H1 (cell line): Measurements from ENCODE around the gene HS6ST2. TPM values are rescaled to one million over a fixed set of nuclear protein-coding genes. Genes with fewer than 3 reads are reported as not detected.
A peak's percentile ranks its signal among the peaks of the same experiment; 100 is the strongest.

Source experiments
- CTCF ChIA-PET: fragments of 300-600 bp; sonication (Branson Sonifier 250); formaldehyde crosslinking; loops from one replicate; lab custom pipeline; 2021; ENCODE audit not compliant: partially characterized antibody; lab: Charles Lee
- POLR2A ChIA-PET: fragments of 300-600 bp; sonication (Branson Sonifier 250); formaldehyde crosslinking; loops from one replicate; lab custom pipeline; 2021; ENCODE audit warnings: inconsistent platforms; ENCODE audit not compliant: partially characterized antibody; lab: Charles Lee
- DNase-seq, 2 experiments: peaks; one replicate each; pipeline versions ENCODE4 v3.0.0 to v3.0.0-alpha.2; 2010 to 2022; ENCODE audit warnings: low spot score in 2 of 2, low read depth in 1 of 2, mixed read lengths in 1 of 2
- FAIRE-seq: peaks from 2 replicates; lab custom pipeline; 2011; peaks lifted over from hg19 to GRCh38; lab: Jason Lieb, UNC
- H2AFZ ChIP-seq: 2 replicates; pipeline ENCODE4 v1.8.1; 2012; ENCODE audit warnings: low read length, inconsistent platforms
- H2AK5ac ChIP-seq: 2 replicates; pipeline ENCODE4 v1.6.1; 2013; ENCODE audit warnings: low read depth, low read length
- H2BK120ac ChIP-seq: replicated peaks from 2 replicates; pipeline ENCODE3; 2013; ENCODE audit warnings: low read depth, low read length, inconsistent platforms
- H2BK12ac ChIP-seq: 2 replicates; pipeline ENCODE4 v1.6.1; 2013; ENCODE audit warnings: low read depth, low read length
- H2BK15ac ChIP-seq: 2 replicates; pipeline ENCODE4 v1.6.1; 2013; ENCODE audit warnings: low read length
- H2BK20ac ChIP-seq: 2 replicates; pipeline ENCODE4 v1.6.1; 2013; ENCODE audit warnings: low read length
- H2BK5ac ChIP-seq: 2 replicates; pipeline ENCODE4 v1.6.1; 2013; ENCODE audit warnings: low read depth, low read length
- H3K14ac ChIP-seq: 2 replicates; pipeline ENCODE4 v1.6.1; 2013; ENCODE audit warnings: inconsistent platforms; ENCODE audit not compliant: insufficient read length
- H3K18ac ChIP-seq: 2 replicates; pipeline ENCODE4 v1.6.1; 2013; ENCODE audit warnings: low read length; ENCODE audit errors: extremely low read depth
- H3K23ac ChIP-seq: 2 replicates; pipeline ENCODE4 v1.6.1; 2013; ENCODE audit warnings: inconsistent platforms; ENCODE audit not compliant: insufficient read length
- H3K23me2 ChIP-seq: 2 replicates; pipeline ENCODE4 v1.6.1; 2013; ENCODE audit warnings: low read depth, low read length
- H3K27ac ChIP-seq: 2 replicates; pipeline ENCODE4 v1.6.1; 2011; ENCODE audit warnings: low read depth, low read length, inconsistent platforms
- H3K27me3 ChIP-seq, 4 experiments: replicated peaks in 1 of 4; 1 replicate in 1 of 4; 2 replicates in 3 of 4; pipeline versions ENCODE4 v1.6.1 to v1.8.1; 2011 to 2013; ENCODE audit warnings: low read length in 3 of 4, mild to moderate bottlenecking in 3 of 4, inconsistent platforms in 2 of 4, mixed read lengths in 2 of 4, moderate library complexity in 1 of 4; ENCODE audit not compliant: control insufficient read depth in 3 of 4, insufficient read depth in 3 of 4; ENCODE audit errors: extremely low read depth in 1 of 4
- H3K36me3 ChIP-seq, 4 experiments: 2 replicates each; pipeline versions ENCODE4 v1.6.1 to v1.8.1; 2011 to 2013; ENCODE audit warnings: mild to moderate bottlenecking in 4 of 4, low read length in 3 of 4, moderate library complexity in 2 of 4, control low read depth in 1 of 4, inconsistent platforms in 1 of 4; ENCODE audit not compliant: insufficient read depth in 4 of 4, control insufficient read depth in 2 of 4
- H3K4ac ChIP-seq: replicated peaks from 2 replicates; pipeline ENCODE3; 2013; ENCODE audit warnings: low read length, low read depth, mixed read lengths, inconsistent platforms; ENCODE audit not compliant: insufficient read length
- H3K4me1 ChIP-seq, 4 experiments: replicated peaks in 1 of 4; 1 replicate in 1 of 4; 2 replicates in 3 of 4; pipeline versions ENCODE4 v1.6.1 to v1.8.1; 2011 to 2013; ENCODE audit warnings: low read length in 3 of 4, inconsistent platforms in 2 of 4, mixed read lengths in 1 of 4; ENCODE audit not compliant: insufficient read depth in 4 of 4, control insufficient read depth in 3 of 4
- H3K4me2 ChIP-seq, 2 experiments: 2 replicates each; pipeline versions ENCODE4 v1.6.1 to v1.8.1; 2011 to 2013; ENCODE audit warnings: low read depth in 2 of 2, low read length in 2 of 2, control low read depth in 1 of 2, inconsistent platforms in 1 of 2, mild to moderate bottlenecking in 1 of 2; ENCODE audit not compliant: insufficient read depth in 1 of 2
- H3K4me3 ChIP-seq, 4 experiments: fragments of 200-600, 300-600 bp in 1 of 4; sonication (generic), shearing (Covaris generic), sonication (Bioruptor Twin) in 1 of 4; 2 replicates each; pipeline versions ENCODE4 v1.5.1 to v1.8.1; 2011 to 2016; ENCODE audit warnings: low read length in 4 of 4, low read depth in 3 of 4, control low read depth in 2 of 4, inconsistent platforms in 2 of 4, mild to moderate bottlenecking in 2 of 4, mixed read lengths in 1 of 4, moderate library complexity in 1 of 4; ENCODE audit not compliant: insufficient read depth in 2 of 4; ENCODE audit errors: extremely low read depth in 1 of 4
- H3K56ac ChIP-seq: replicated peaks from 2 replicates; pipeline ENCODE3; 2013; ENCODE audit warnings: low read depth, mild to moderate bottlenecking, mixed read lengths, low read length, inconsistent platforms; ENCODE audit not compliant: insufficient read length
- H3K79me1 ChIP-seq: 2 replicates; pipeline ENCODE4 v1.6.1; 2013; ENCODE audit warnings: low read depth, low read length, control low read depth
- H3K79me2 ChIP-seq, 2 experiments: 2 replicates each; pipeline versions ENCODE4 v1.6.1 to v1.8.1; 2012 to 2013; ENCODE audit warnings: low read length in 2 of 2, mild to moderate bottlenecking in 2 of 2, inconsistent platforms in 1 of 2; ENCODE audit not compliant: insufficient read depth in 2 of 2, control insufficient read depth in 1 of 2
- H3K9ac ChIP-seq, 4 experiments: replicated peaks in 1 of 4; 1 replicate in 1 of 4; 2 replicates in 3 of 4; pipeline versions ENCODE4 v1.6.1 to v1.8.1; 2011 to 2013; ENCODE audit warnings: low read depth in 3 of 4, low read length in 3 of 4, control low read depth in 2 of 4, mild to moderate bottlenecking in 2 of 4, moderate library complexity in 2 of 4, inconsistent platforms in 1 of 4; ENCODE audit errors: extremely low read depth in 1 of 4
- H3K9me3 ChIP-seq, 2 experiments: 2 replicates each; pipeline versions ENCODE4 v1.6.1 to v1.8.1; 2012 to 2013; ENCODE audit warnings: mild to moderate bottlenecking in 2 of 2, moderate library complexity in 2 of 2, control low read depth in 1 of 2, inconsistent platforms in 1 of 2, low read depth in 1 of 2, low read length in 1 of 2, mixed read lengths in 1 of 2; ENCODE audit not compliant: insufficient read depth in 2 of 2
- H4K20me1 ChIP-seq, 2 experiments: replicated peaks in 1 of 2; 2 replicates each; pipeline versions ENCODE3 to v1.8.1; 2011 to 2013; ENCODE audit warnings: inconsistent platforms in 2 of 2, low read length in 2 of 2, mild to moderate bottlenecking in 1 of 2; ENCODE audit not compliant: insufficient read depth in 2 of 2, control insufficient read depth in 1 of 2
- H4K5ac ChIP-seq: 2 replicates; pipeline ENCODE4 v1.6.1; 2013; ENCODE audit warnings: low read length, low read depth, mixed read lengths, inconsistent platforms; ENCODE audit not compliant: insufficient read length
- H4K8ac ChIP-seq: 2 replicates; pipeline ENCODE4 v1.8.0; 2013; ENCODE audit warnings: mild to moderate bottlenecking, moderate library complexity, low read length, inconsistent platforms; ENCODE audit not compliant: insufficient read depth; ENCODE audit errors: extremely low read depth
- H4K91ac ChIP-seq: replicated peaks from 2 replicates; pipeline ENCODE3; 2013; ENCODE audit warnings: low read length, mixed read lengths, inconsistent platforms; ENCODE audit not compliant: insufficient read length
- BACH1 ChIP-seq: IDR thresholded peaks from 2 replicates; pipeline ENCODE4 v1.6.1; 2012; ENCODE audit warnings: low read length, improper control_type of control experiment
- EP300 ChIP-seq, 2 experiments: IDR thresholded peaks; 1 replicate in 1 of 2; 2 replicates in 1 of 2; pipeline ENCODE4 v1.6.1; 2011 to 2012; ENCODE audit warnings: low read depth in 2 of 2, low read length in 2 of 2, mild to moderate bottlenecking in 2 of 2, borderline replicate concordance in 1 of 2, inconsistent platforms in 1 of 2, moderate library complexity in 1 of 2
- GABPA ChIP-seq: IDR thresholded peaks from 2 replicates; pipeline ENCODE4 v1.6.1; 2011; ENCODE audit warnings: mild to moderate bottlenecking, low read length, moderate library complexity, borderline replicate concordance; ENCODE audit not compliant: insufficient read depth
- HDAC2 ChIP-seq, 2 experiments: fragments of 300-600 bp in 1 of 2; sonication (generic) in 1 of 2; IDR thresholded peaks; 2 replicates each; pipeline ENCODE4 v1.6.1; 2011 to 2012; ENCODE audit warnings: low read depth in 2 of 2, low read length in 2 of 2, mild to moderate bottlenecking in 2 of 2, moderate library complexity in 2 of 2, borderline replicate concordance in 1 of 2, inconsistent platforms in 1 of 2
- JUND ChIP-seq: IDR thresholded peaks from 2 replicates; pipeline ENCODE4 v1.6.1; 2011; ENCODE audit warnings: mild to moderate bottlenecking, improper control_type of control experiment, low read length
- KDM1A ChIP-seq: fragments of 200-600, 300-600 bp; sonication (generic); IDR thresholded peaks from 2 replicates; pipeline ENCODE4 v1.7.1; 2016; ENCODE audit warnings: mild to moderate bottlenecking, low read length, borderline replicate concordance
- MAFK ChIP-seq: IDR thresholded peaks from 2 replicates; pipeline ENCODE4 v1.6.1; 2012; ENCODE audit warnings: low read depth, mild to moderate bottlenecking, improper control_type of control experiment, low read length
- NANOG ChIP-seq: IDR thresholded peaks from 2 replicates; pipeline ENCODE4 v1.6.1; 2011; ENCODE audit warnings: low read length, low read depth, mild to moderate bottlenecking, inconsistent platforms; ENCODE audit not compliant: insufficient read depth, poor library complexity, severe bottlenecking
- POU5F1 ChIP-seq: IDR thresholded peaks from 2 replicates; pipeline ENCODE4 v1.6.1; 2011; ENCODE audit warnings: low read depth, mild to moderate bottlenecking, low read length, moderate library complexity
- SP1 ChIP-seq: IDR thresholded peaks from 2 replicates; pipeline ENCODE4 v1.6.1; 2011; ENCODE audit warnings: low read depth, low read length
- TCF12 ChIP-seq: IDR thresholded peaks from 2 replicates; pipeline ENCODE4 v1.6.1; 2011; ENCODE audit warnings: low read depth, mild to moderate bottlenecking, low read length
- WGBS, 2 experiments: shearing (Covaris generic) in 1 of 2; methylation state at CpG; one replicate each; pipeline versions ENCODE4 v1.1.6 to v1.1.7; 2013 to 2015; ENCODE audit warnings: low lambda C conversion rate in 2 of 2, mixed read lengths in 2 of 2, inconsistent platforms in 1 of 2, low coverage in 1 of 2, missing lambda C conversion rate in 1 of 2; ENCODE audit not compliant: insufficient replicate concordance in 2 of 2, insufficient coverage in 1 of 2, insufficient read length in 1 of 2; ENCODE audit errors: extremely low coverage in 1 of 2, missing lambda C conversion rate in 1 of 2; 5-methylcytosine and 5-hydroxymethylcytosine counted together
- polyA plus RNA-seq, 7 experiments: library from polyadenylated mRNA; depleted of rRNA in 3 of 7; stranded (reverse) in 5 of 7; unstranded in 2 of 7; fragments of >200 nt in 5 of 7; fragments of 200-250 nt in 2 of 7; gene quantifications; 1 replicate in 5 of 7; 2 replicates in 1 of 7; 4 replicates in 1 of 7; pipeline versions ENCODE4 v1.2.1 to v1.2.3, GENCODE V29; 2011 to 2013; ENCODE audit warnings: missing spikeins in 2 of 7, mixed read lengths in 2 of 7
- total RNA-seq: library from RNA; stranded (reverse); fragmentation: NEBNext Ultra II Directional; extraction: Animal tissue kit (Norgen Biotek cat#: 25700); gene quantifications from 2 replicates; pipeline ENCODE4 v1.2.1, GENCODE V29; 2021

The HS6ST2 gene
- total and polyA plus RNA-seq, 2 of the 8 experiments (the other 6 are each of a cell fraction or from before 2014, with no cell fraction given) = 3.9 TPM

- Histone ChIP-seq H3K27ac (no peak overlapping the region), H3K27me3 (peaks cover 13 to 58% (median 42%) of the 10 kb centered on the region in 4 experiments), H2BK12ac (no peak overlapping the region), H2BK5ac (no peak overlapping the region), H3K9ac (no peak overlapping the region), H3K23me2 (no peaks in the 10 kb centered on the region), H3K4me3 (no peak overlapping the region), H3K23ac (no peak overlapping the region), H2AK5ac (no peak overlapping the region), H3K4me1 (peaks cover 1 to 6% (median 4%) of the 10 kb centered on the region in 4 experiments; a peak in 4 of 7 replicates), H3K4ac (no peak overlapping the region), H3K56ac (no peak overlapping the region), H4K91ac (no peak overlapping the region), H3K18ac (no peak overlapping the region), H3K79me2 (no peaks in the 10 kb centered on the region), H4K8ac (no peak overlapping the region), H2BK120ac (no peak overlapping the region), H3K9me3 (no peaks in the 10 kb centered on the region), H2BK20ac (no peak overlapping the region), H2BK15ac (no peak overlapping the region), H3K4me2 (peak overlapping the region in 1 of 2 experiments; percentile 36; a peak in 1 of 4 replicates), H4K20me1 (peaks cover 0 to 6% of the 10 kb centered on the region in 2 experiments), H3K79me1 (no peaks in the 10 kb centered on the region), H3K36me3 (no peaks in the 10 kb centered on the region), H2AFZ (no peak overlapping the region), H4K5ac (no peak overlapping the region), H3K14ac (no peak overlapping the region)
- WGBS, 2 experiments = 0% methylated on average over 2 of the region's 3 CpGs; no CpG with 5 or more reads in 1 of the 2 experiments
- ChIA-PET CTCF (no interaction called here), POLR2A (no interaction called here)
- FAIRE-seq = peak; percentile 99
- DNase-seq = peak; percentile 38 to 42
- TF ChIP-seq NANOG (peak; percentile 99), MAFK (peak; percentile 83), BACH1 (peak; percentile 91), TCF12 (0 out of 2 replicates have a peak, but pooled peaks have one; percentile 45), KDM1A (0 out of 2 replicates have a peak, but pooled peaks have one; percentile 25), JUND (no peak; the same call in none of the 2 replicates), EP300 (IDR thresholded peaks at IDR 0.05; ENCODE audit: borderline replicate concordance in 1 of 2, low read depth in 2 of 2, low read length in 2 of 2) (peak in 1 of 2 experiments; percentile 65; a peak in 1 of 3 replicates), GABPA (no peak), HDAC2 (IDR thresholded peaks at IDR 0.05; ENCODE audit: borderline replicate concordance in 1 of 2, low read depth in 2 of 2, low read length in 2 of 2) (peak in 1 of 2 experiments; percentile 68; a peak in 1 of 4 replicates), SP1 (0 out of 2 replicates have a peak, but pooled peaks have one; percentile 14), POU5F1 (peak; percentile 82; the same call in 1 of the 2 replicates)
Observed at GRCh38 chrX:132671229-132671641, 287.2 kb downstream of the HS6ST2 start.
